ENCODE measurements around the gene ZSCAN20. TPM values are rescaled to one million over a fixed set of nuclear protein-coding genes. Genes with fewer than 3 reads are reported as not detected.

The ZSCAN20 gene
- total and polyA plus RNA-seq, 2 of the 4 experiments (the other 2 are of a cell fraction): 2.1 to 11.1 TPM

GRCh38 chr1:33500547-33500946, 28.1 kb downstream of the ZSCAN20 start:
- Histone ChIP-seq H2AK9ac (replicated peaks; ENCODE audit: low read depth, low read length, poor library complexity) (no peak overlapping the region), H4K91ac (ENCODE audit: insufficient read depth, low read depth, low read length) (no peak overlapping the region), H4K5ac (ENCODE audit: low read depth, low read length) (no peak overlapping the region), H3K79me1 (ENCODE audit: low read depth in 1 of 2, low read length in 2 of 2) (no peaks in the 10 kb centered on the region), H3K18ac (ENCODE audit: low read depth, low read length) (no peak overlapping the region), H2BK5ac (ENCODE audit: low read depth, low read length, poor library complexity, severe bottlenecking) (no peak overlapping the region), H4K20me1 (ENCODE audit: insufficient read depth, low read length) (no peaks in the 10 kb centered on the region), H3K4me1 (ENCODE audit: control insufficient read depth, insufficient read depth, low read length) (peaks cover 2% of the 10 kb centered on the region; the same call in 1 of the 2 replicates), H3K9me1 (ENCODE audit: insufficient read depth, low read length) (no peaks in the 10 kb centered on the region), H3K23ac (ENCODE audit: low read depth, low read length) (no peak overlapping the region), H3K9ac (ENCODE audit: low read depth, low read length) (no peak overlapping the region), H3K56ac (ENCODE audit: extremely low read depth, insufficient read depth, low read length) (no peak overlapping the region), H4K8ac (ENCODE audit: low read depth in 2 of 2, low read length in 2 of 2) (no peak overlapping the region), H3K4me2 (ENCODE audit: low read depth, low read length) (no peak overlapping the region), H2BK120ac (ENCODE audit: low read depth, low read length) (no peak overlapping the region), H3K4me3 (ENCODE audit: insufficient read depth, low read depth, low read length) (no peak overlapping the region), H2AK5ac (ENCODE audit: low read depth, low read length) (no peak overlapping the region), H3K36me3 (ENCODE audit: control insufficient read depth, insufficient read depth, low read length) (peaks cover 3% of the 10 kb centered on the region), H3K27ac (ENCODE audit: insufficient read depth, low read length) (no peak overlapping the region), H2BK20ac (ENCODE audit: low read depth, low read length) (no peak overlapping the region), H3K4ac (ENCODE audit: low read depth, low read length) (no peak overlapping the region), H3K14ac (replicated peaks; ENCODE audit: low read depth, low read length) (no peak overlapping the region), H3K27me3 (ENCODE audit: control insufficient read depth, insufficient read depth, low read length) (no peaks in the 10 kb centered on the region), H3K9me3 (ENCODE audit: control insufficient read depth, insufficient read depth, low read length) (peaks cover 15% of the 10 kb centered on the region), H2BK15ac (ENCODE audit: low read depth, low read length) (no peak overlapping the region), H2AFZ (replicated peaks; ENCODE audit: low read length, poor library complexity) (no peak overlapping the region)
- DNase-seq: no peak
- no TSS peak for BruUV-seq (replicated peaks)
- dilution Hi-C loops (cut with HindIII; ENCODE audit: low sequenced_read_pairs, unreplicated experiment) (no loop called here), intact Hi-C loops (cut with micrococcal nuclease) (no loop called here), in situ Hi-C loops (cut with MboI; ENCODE audit: low sequenced_read_pairs) (no loop called here)
- no peak for ATAC-seq (ENCODE audit: low read depth)
- ChIA-PET CTCF (interaction anchor here (1.2 to 1.3 kb wide), 2 partner anchors 9 to 10 kb away, joined by 3 read pairs; no protein-coding TSS in a partner anchor), POLR2A (ENCODE audit: unreplicated experiment) (no interaction called here)
- no peak for TF ChIP-seq RCOR1 (IDR thresholded peaks at IDR 0.05; ENCODE audit: insufficient replicate concordance, low read length)
- TF ChIP-seq CTCF (conservative IDR thresholded peaks at IDR 0.05; ENCODE audit: low read depth, low read length): peak; percentile 26; the same call in 1 of the 2 replicates
- no peak for TF ChIP-seq RAD21 (IDR thresholded peaks at IDR 0.05; ENCODE audit: low read length)
- TF ChIP-seq SMC3 (IDR thresholded peaks at IDR 0.05; ENCODE audit: low read depth, low read length): no peak
- TF ChIP-seq CEBPB (IDR thresholded peaks at IDR 0.05; ENCODE audit: low read depth, low read length): no peak
- WGBS, 2 experiments (ENCODE audit: extremely low coverage in 2 of 2, insufficient read length in 1 of 2): 20% methylated on average over 1 of the region's 4 CpGs; no CpG with 5 or more reads in 1 of the 2 experiments

All from IMR-90 (cell line).